ENCODE measurements around the gene TMEM115. TPM values are rescaled to one million over a fixed set of nuclear protein-coding genes. Genes with fewer than 3 reads are reported as not detected.

The TMEM115 gene
- total and polyA plus RNA-seq, 2 donors (not counting 3 experiments of a cell fraction or from before 2014, with no cell fraction given) = 44.7 to 65.5 TPM

DNA sequence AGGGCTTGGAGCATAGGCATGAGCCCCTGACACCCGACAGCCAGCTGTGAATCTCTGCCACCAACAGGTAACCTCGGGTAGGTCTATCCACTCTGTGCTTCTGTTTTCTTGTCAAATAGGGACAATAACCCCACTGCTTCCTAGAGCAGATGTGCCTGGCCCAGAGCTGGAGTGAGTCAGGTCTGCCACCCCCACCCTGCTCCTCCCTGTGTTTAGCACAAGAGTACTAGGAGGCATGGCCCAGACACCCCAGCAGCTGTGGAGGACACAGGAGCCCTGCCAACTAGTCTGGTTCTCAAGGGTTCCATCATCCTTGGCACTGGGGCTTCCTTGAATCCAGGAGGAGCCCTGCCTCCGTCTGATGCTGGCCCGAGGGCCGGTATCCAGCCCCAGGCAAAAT lies 33.7 kb upstream of the TMEM115 start:
- no peaks in the 10 kb centered on the region for H3K27me3 ChIP-seq (ENCODE audit: control insufficient read depth in 2 of 2, insufficient read depth in 2 of 2, low read length in 2 of 2)
- H3K79me2 ChIP-seq (ENCODE audit: control insufficient read depth, insufficient read depth, low read length) = no peaks in the 10 kb centered on the region
- H3K9me3 ChIP-seq (replicated peaks; ENCODE audit: control insufficient read depth, insufficient read depth, low read length) = no peaks in the 10 kb centered on the region
- H4K20me1 ChIP-seq (replicated peaks; ENCODE audit: control insufficient read depth, extremely low read depth, insufficient read depth, low read length) = no peaks in the 10 kb centered on the region
- intact Hi-C loops (cut with micrococcal nuclease) (no loop called here), dilution Hi-C loops (cut with MboI; ENCODE audit: extremely low pct_ligation_motif_present, low sequenced_read_pairs) (no loop called here)
- ChIA-PET CTCF (interaction anchor here (0.7 kb wide), 1 partner anchor 22 kb away, joined by 3 read pairs; no protein-coding TSS in a partner anchor), POLR2A (no interaction called here)
- no peaks in the 10 kb centered on the region for H3K9me1 ChIP-seq (replicated peaks; ENCODE audit: control insufficient read depth, extremely low read depth, insufficient read depth, low read length)
- TF ChIP-seq JUN (IDR thresholded peaks at IDR 0.05; ENCODE audit: borderline replicate concordance, insufficient read depth, insufficient read length, low read depth) (no peak), POLR2A (IDR thresholded peaks at IDR 0.05; ENCODE audit: low read depth, low read length) (no peak), MYC (IDR thresholded peaks at IDR 0.05; ENCODE audit: low read depth, low read length) (no peak), EZH2 (IDR thresholded peaks at IDR 0.05; ENCODE audit: borderline replicate concordance, low read depth, low read length, severe bottlenecking) (no peak), POLR2AphosphoS5 (IDR thresholded peaks at IDR 0.05; ENCODE audit: insufficient read depth, low read depth, low read length) (no peak)
- H3K9ac ChIP-seq (replicated peaks; ENCODE audit: extremely low read depth, insufficient read depth, low read length) = no peak overlapping the region
- H2AFZ ChIP-seq (ENCODE audit: low read depth, low read length) = no peak overlapping the region
- H3K4me3 ChIP-seq (replicated peaks in 1 of 3; ENCODE audit: insufficient read depth in 1 of 3, low read depth in 1 of 3, low read length in 3 of 3) = no peak overlapping the region
- no peaks in the 10 kb centered on the region for H3K4me1 ChIP-seq (ENCODE audit: control insufficient read depth, extremely low read depth, insufficient read depth, low read length)
- DNase-seq (ENCODE audit: low read depth, low spot score) (no peak), FAIRE-seq (no peak)
- no TSS peak for BruUV-seq (replicated peaks)
- no peaks in the 10 kb centered on the region for H3K36me3 ChIP-seq (ENCODE audit: control insufficient read depth in 2 of 2, extremely low read depth in 1 of 2, insufficient read depth in 2 of 2, low read length in 2 of 2)
- no peak overlapping the region for H3K27ac ChIP-seq (ENCODE audit: insufficient read depth, low read depth, low read length)
- no peak overlapping the region for H3K4me2 ChIP-seq (ENCODE audit: insufficient read depth, low read length)

- ChIA-PET POLR2A (no interaction called here), CTCF (interaction anchor here (0.7 kb wide), 1 partner anchor 22 kb away, joined by 3 read pairs; no protein-coding TSS in a partner anchor)
- H3K4me2 ChIP-seq (ENCODE audit: insufficient read depth, low read length) = no peak overlapping the region
- no peak overlapping the region for H3K9ac ChIP-seq (replicated peaks; ENCODE audit: extremely low read depth, insufficient read depth, low read length)
- no peak overlapping the region for H3K4me3 ChIP-seq (replicated peaks in 1 of 3; ENCODE audit: insufficient read depth in 1 of 3, low read depth in 1 of 3, low read length in 3 of 3)
- no peak overlapping the region for H2AFZ ChIP-seq (ENCODE audit: low read depth, low read length)
- no peaks in the 10 kb centered on the region for H3K79me2 ChIP-seq (ENCODE audit: control insufficient read depth, insufficient read depth, low read length)
- FAIRE-seq (no peak), DNase-seq (ENCODE audit: low read depth, low spot score) (no peak)
- H3K9me3 ChIP-seq (replicated peaks; ENCODE audit: control insufficient read depth, insufficient read depth, low read length) = no peaks in the 10 kb centered on the region
- dilution Hi-C loops (cut with MboI; ENCODE audit: extremely low pct_ligation_motif_present, low sequenced_read_pairs) (no loop called here), intact Hi-C loops (cut with micrococcal nuclease) (no loop called here)
- TF ChIP-seq JUN (IDR thresholded peaks at IDR 0.05; ENCODE audit: borderline replicate concordance, insufficient read depth, insufficient read length, low read depth) (no peak), POLR2A (IDR thresholded peaks at IDR 0.05; ENCODE audit: low read depth, low read length) (no peak), FOS (IDR thresholded peaks at IDR 0.05; ENCODE audit: borderline replicate concordance, insufficient read depth, low read length) (no peak), EZH2 (IDR thresholded peaks at IDR 0.05; ENCODE audit: borderline replicate concordance, low read depth, low read length, severe bottlenecking) (no peak), GATA2 (IDR thresholded peaks at IDR 0.05; ENCODE audit: insufficient read depth, insufficient read length, low read depth, low read length) (no peak), MYC (IDR thresholded peaks at IDR 0.05; ENCODE audit: low read depth, low read length) (no peak), CTCF (IDR thresholded peaks at IDR 0.05; ENCODE audit: extremely low read depth in 1 of 2, insufficient read depth in 1 of 2, low read depth in 1 of 2, low read length in 2 of 2) (no peak), POLR2AphosphoS5 (IDR thresholded peaks at IDR 0.05; ENCODE audit: insufficient read depth, low read depth, low read length) (no peak)
- TF ChIP-seq, protein P1, sequence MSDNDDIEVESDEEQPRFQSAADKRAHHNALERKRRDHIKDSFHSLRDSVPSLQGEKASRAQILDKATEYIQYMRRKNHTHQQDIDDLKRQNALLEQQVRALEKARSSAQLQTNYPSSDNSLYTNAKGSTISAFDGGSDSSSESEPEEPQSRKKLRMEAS (IDR thresholded peaks at IDR 0.05; ENCODE audit: insufficient read depth, insufficient read length) = no peak
- no peaks in the 10 kb centered on the region for H3K36me3 ChIP-seq (ENCODE audit: control insufficient read depth in 2 of 2, extremely low read depth in 1 of 2, insufficient read depth in 2 of 2, low read length in 2 of 2)
- H3K4me1 ChIP-seq (ENCODE audit: control insufficient read depth, extremely low read depth, insufficient read depth, low read length) = no peaks in the 10 kb centered on the region
- H3K27ac ChIP-seq (ENCODE audit: insufficient read depth, low read depth, low read length) = no peak overlapping the region
- no peaks in the 10 kb centered on the region for H4K20me1 ChIP-seq (replicated peaks; ENCODE audit: control insufficient read depth, extremely low read depth, insufficient read depth, low read length)
- H3K27me3 ChIP-seq (ENCODE audit: control insufficient read depth in 2 of 2, insufficient read depth in 2 of 2, low read length in 2 of 2) = no peaks in the 10 kb centered on the region
- no peaks in the 10 kb centered on the region for H3K9me1 ChIP-seq (replicated peaks; ENCODE audit: control insufficient read depth, extremely low read depth, insufficient read depth, low read length)
- no TSS peak for BruUV-seq (replicated peaks)
Observed at GRCh38 chr3:50392101-50392715, 32.9 kb upstream of the TMEM115 start.
